HG03342 (cell line): Measurements from ENCODE around the gene ANKHD1.

ENCODE experiments used
- ATAC-seq: cut with Tn5 transposase; IDR thresholded peaks from one replicate; pipeline ENCODE4 v1.9.1; 2021; ENCODE audit warnings: mild to moderate bottlenecking, moderate library complexity; ENCODE audit not compliant: unreplicated experiment

Gene ANKHD1

GRCh38 chr5:140588311-140589070 lies 186.9 kb downstream of the ANKHD1 start:
- no peak for ATAC-seq
